HG02943 (cell line): ENCODE results near the gene HUS1.
"Not testable (repeated sequence)": the region's sequence is repeated elsewhere in the genome, so short reads cannot be mapped to it uniquely, and the experiment has no call there.

Experiments used
- ATAC-seq: cut with Tn5 transposase; IDR thresholded peaks from one replicate; pipeline ENCODE4 v1.9.1; 2021; ENCODE audit warnings: mild to moderate bottlenecking, low read depth, moderate library complexity; ENCODE audit not compliant: unreplicated experiment

Gene HUS1

DNA sequence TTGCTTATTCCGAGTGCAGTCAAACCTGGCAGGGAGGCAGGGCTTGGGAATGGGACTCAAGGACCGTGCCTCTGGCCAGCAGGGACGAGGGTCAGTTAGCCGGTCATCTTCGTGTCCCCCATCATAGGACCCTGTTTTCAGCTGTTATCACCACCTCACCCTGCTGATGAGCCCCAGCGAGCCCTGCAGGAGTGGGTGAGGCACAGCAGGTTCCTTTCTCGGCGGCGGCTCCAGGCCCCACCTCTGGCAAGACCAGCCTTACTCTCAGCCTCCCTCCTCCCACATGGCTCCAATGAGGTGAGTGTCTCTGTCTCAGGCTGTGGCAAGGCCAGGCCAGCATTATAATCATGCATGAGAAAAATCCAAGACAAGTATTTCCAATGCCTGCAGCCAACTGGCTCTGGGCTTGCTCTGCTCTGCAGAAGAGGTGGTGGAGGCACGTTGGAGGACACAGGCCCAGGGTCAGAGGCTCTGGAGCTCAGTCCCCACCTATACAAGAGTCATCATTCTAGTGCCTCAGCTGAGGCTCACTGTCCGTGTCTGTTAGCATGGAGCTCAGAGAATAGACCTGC lies 46.9 kb downstream of the HUS1 start:
- no peak for ATAC-seq

DNA sequence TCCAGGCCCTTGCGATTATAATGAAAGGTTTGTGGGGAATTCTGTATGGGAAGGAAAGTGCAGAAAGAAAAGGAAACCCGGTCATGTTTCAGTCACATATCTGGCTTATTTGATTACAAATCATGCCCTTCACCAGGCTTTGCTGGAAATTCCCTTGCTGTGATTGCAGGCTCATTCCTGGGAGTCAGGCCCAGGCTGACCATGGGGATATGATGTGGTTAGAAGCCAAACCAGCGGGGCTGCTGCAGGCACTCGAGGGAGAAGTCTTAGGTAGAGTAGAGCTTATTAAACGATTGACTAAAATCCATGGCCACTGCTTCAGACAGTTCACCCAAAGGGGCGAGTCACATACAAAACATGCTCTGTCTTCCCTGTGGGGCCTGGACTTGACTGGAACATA lies 47.4 kb downstream of the HUS1 start:
- no peak for ATAC-seq

DNA sequence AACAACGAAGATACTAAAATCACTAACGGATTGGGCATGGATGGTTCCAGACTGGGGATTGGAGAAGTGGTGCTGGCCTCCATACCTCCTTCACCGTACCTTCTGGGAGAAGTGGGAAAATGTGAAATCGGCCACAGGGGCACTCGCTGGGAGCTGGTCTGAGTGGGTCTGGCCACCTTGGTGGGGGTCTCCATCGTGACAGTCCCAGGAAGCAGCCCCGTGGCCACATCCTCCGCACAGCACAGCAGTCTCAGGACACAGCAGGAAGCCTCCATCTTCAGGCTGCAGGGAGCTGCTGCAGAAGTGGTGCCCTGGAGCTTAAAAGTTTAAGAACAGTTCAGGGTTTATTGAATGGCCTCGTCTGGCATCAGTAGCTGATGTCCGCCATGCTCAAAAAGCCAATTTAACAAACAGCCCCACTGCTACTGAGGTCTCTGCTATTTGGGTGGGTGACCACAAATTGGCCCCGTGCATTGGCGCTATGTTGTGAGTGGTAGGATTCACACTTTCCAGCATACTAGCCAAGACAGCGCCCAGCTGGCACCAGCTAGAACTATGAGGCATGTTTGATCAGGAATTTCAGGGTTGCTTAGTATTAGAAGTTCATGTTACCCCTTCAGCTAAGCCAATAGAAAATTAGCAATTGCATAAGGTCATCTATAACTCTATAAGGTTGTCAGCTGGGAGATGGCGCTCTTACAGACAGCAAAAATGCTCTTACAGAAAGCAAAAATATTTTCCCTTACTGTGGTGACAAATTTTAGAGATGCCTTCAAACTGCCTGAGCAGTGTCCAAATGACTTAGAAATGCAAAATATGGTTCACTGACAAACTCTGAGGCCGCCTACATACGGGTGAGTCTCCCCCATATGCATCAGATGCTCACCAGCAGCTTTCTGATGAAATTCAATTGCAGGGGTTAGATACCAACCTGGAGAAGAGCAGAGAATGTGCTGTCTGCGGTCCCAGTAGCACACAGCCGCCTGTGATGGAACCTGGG lies 48.1 kb downstream of the HUS1 start:
- ATAC-seq, result no peak

DNA sequence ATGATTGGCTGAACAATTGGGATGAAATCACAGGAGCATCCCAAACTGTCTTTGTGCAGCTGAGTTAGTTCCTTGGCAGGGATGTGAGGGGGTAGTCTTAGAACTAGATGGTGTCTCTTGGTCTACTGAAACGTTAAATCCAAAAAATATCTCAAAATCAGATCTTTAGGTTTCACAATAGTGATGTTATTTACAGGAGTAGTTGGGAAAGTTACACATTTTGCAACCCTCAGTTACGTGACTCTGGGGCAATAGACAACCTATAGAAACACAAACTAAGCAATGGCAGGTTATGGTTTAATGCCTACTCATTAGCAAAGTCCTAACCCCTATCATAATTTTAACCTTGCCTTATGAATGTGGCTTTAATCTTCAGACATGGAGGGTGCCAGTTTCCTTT lies 55.1 kb downstream of the HUS1 start:
- no peak for ATAC-seq

DNA sequence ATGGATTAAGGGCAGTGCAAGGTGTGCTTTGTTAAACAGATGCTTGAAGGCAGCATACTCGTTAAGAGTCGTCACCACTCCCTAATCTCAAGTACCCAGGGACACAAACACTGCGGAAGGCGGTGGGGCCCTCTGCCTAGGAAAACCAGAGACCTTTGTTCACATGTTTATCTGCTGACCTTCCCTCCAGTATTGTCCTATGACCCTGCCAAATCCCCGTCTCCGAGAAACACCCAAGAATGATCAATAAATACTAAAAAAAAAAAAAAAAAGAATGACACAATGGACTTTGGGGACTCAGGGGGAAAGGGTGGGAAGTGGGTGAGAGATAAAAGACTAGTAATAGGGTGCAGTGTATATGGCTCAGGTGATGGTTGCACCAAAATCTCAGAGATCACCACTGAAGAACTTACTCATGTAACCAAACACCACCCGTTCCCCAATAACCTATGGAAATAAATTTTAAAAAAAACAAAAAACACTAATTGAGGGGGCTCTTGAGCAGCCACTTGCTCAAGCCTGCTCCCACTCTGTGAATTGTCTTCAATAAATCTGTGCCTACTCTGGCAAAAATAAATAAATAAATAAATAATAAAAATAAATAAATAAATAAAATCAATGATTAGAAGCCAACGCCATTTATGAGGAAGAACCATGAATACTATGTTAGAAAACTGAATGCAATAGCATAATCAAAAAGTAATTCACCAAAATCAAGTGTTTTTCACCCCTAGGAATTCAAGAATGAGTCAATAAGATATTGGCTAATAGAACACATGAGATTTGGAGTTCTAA lies 56.1 kb downstream of the HUS1 start:
- ATAC-seq, result not testable (repeated sequence)

DNA sequence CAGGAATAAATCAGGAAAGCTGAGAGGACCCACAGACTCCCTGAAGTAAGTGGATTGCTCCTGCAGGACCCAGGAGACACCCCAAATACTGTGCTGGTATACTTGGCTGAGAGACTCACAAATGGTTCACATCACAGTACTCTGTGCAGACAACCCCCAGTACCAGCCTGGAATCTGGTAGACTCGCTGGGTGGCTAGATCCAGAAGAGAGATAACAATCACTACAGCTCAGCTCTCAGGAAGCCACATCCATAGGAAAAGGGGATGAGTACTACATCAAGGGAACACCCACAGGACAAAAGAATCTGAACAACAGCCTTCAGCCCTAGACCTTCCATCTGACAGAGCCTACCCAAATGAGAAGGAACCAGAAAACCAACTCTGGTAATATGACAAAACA lies 62.9 kb downstream of the HUS1 start:
- ATAC-seq, result not testable (repeated sequence)

DNA sequence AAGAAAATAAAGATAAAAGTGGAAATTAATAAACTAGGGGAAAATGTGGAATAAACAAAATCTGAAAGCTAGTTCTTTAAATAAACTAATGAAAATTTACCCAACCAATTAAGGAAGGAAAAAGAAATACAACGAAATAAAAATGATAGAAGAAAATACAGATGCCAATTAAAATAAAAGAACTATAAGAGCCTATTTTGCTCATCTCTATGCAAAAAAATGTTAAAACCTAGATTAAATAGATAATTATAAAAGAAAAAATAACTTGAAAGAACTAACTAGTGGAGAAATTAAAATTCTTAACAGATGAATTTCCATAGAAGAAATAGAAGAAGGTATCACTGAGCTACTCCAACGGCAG lies 63.8 kb downstream of the HUS1 start:
- ATAC-seq, result no peak

DNA sequence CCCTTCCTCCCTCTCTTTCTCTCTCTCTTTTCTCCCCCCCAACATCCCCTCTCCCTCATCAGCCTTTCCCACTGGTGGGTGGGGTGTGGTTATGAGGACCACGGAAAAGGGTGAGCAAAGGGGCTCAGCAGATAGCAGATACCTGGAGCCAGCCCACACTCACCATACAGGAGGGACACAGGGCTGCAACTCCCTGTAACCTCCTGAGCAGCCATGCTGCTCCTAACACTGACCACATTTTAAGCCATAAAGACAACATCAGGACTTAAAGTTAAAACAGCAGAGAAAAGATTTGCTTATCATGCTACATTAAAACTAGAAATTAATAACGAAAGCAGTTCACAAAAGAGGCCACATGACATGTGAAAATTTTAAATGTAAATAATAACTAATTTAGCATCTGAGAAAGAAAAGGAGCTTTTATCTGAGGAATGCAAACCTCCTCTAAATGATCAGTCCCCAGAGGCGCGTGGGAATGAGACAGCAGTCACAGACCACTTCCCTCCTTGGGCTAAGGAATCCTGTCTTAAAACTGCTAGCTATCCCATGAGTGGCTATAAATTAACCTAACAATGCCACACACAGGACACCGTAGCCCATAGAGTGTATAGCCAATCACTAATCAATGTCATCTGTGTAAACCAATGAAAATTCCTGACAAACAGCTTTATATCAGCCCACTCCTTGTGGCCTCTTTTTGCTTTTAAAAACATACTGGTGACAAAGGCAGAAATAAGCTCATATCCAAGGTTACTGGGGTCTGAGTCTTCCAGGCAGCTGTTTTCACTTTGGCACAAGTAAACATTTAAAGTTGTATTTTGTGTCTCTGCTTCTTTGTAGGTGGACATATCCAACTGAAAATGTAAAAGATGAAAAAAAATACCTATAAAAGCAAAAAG lies 64.4 kb downstream of the HUS1 start:
- no peak for ATAC-seq
